ENCODE results near the gene ALDH3B1. TPM values are rescaled to one million over a fixed set of nuclear protein-coding genes. Genes with fewer than 3 reads are reported as not detected.
A peak's percentile ranks its signal among the peaks of the same experiment; 100 is the strongest.

ALDH3B1 gene
- polyA plus RNA-seq, 1 experiment: 24.0 TPM

DNA sequence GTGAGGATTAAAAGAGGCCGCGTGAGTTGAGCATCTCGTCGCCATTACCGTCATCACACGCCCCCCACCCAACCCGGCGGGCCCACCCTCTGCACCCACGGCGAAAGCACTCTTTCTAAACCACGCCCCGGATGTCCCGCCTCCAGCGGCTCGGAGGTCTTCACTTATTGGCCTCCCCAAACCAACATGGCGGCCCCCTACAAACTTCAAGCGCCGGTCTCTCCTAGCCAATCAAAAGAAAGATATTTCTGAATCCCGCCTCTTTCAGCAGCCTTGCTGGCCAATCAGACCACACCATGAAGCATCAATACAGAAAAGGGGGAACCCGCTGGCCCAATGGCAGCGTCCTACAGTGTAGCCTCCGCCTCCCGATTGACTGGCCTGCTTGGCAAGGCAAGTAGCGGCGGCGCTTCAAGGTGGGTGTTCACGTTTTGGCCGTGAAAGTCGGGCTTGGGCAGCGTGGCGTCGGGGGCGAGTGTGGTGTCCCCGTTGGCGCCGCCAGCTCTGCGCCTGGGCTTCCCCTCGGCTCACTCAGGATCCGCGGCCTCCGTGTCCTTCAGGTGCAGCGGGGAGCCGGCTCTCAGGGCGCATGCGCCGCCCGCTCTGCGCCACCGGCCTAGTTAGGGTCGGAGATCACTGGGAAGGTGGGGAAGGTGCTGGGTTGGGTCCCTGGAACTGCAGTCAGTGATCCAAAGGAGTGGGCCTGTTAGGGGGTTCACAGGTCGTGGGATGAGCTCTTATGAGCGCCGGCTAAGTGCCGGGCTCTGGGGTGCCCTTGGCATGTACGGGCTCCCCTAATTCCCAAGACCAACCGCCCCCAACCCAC lies 20.4 kb downstream of the ALDH3B1 start, which contains the start of gene NDUFS8:
TSS of gene NDUFS8 (plus strand) at position 364 of the 826 bp plus-strand sequence. CDS start 1,471 bp downstream, outside the sequence.
- ChIA-PET POLR2A (interaction anchor here (0.7 to 1.0 kb wide), 3 partner anchors 8 to 289 kb away, joined by 3 to 9 read pairs (median 3); no protein-coding TSS in a partner anchor), CTCF (no interaction called here)
- H3K4me3 ChIP-seq (ENCODE audit: low read depth, low read length): peak within 1 kb of the TSS; percentile 94
- TF ChIP-seq, protein P1, sequence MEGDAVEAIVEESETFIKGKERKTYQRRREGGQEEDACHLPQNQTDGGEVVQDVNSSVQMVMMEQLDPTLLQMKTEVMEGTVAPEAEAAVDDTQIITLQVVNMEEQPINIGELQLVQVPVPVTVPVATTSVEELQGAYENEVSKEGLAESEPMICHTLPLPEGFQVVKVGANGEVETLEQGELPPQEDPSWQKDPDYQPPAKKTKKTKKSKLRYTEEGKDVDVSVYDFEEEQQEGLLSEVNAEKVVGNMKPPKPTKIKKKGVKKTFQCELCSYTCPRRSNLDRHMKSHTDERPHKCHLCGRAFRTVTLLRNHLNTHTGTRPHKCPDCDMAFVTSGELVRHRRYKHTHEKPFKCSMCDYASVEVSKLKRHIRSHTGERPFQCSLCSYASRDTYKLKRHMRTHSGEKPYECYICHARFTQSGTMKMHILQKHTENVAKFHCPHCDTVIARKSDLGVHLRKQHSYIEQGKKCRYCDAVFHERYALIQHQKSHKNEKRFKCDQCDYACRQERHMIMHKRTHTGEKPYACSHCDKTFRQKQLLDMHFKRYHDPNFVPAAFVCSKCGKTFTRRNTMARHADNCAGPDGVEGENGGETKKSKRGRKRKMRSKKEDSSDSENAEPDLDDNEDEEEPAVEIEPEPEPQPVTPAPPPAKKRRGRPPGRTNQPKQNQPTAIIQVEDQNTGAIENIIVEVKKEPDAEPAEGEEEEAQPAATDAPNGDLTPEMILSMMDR (IDR thresholded peaks at IDR 0.05; ENCODE audit: low read depth, low read length): no peak
- H3K27ac ChIP-seq (ENCODE audit: low read depth, low read length): peak within 1 kb of the TSS; percentile 93
- H3K9me3 ChIP-seq (ENCODE audit: control insufficient read depth, insufficient read depth, low read length): peaks cover 8% of the 10 kb centered on the region
- no peaks in the 10 kb centered on the region for H3K27me3 ChIP-seq (ENCODE audit: control insufficient read depth, insufficient read depth, low read length)
- DNase-seq (ENCODE audit: low read depth, low spot score): peak; percentile 97

DNA sequence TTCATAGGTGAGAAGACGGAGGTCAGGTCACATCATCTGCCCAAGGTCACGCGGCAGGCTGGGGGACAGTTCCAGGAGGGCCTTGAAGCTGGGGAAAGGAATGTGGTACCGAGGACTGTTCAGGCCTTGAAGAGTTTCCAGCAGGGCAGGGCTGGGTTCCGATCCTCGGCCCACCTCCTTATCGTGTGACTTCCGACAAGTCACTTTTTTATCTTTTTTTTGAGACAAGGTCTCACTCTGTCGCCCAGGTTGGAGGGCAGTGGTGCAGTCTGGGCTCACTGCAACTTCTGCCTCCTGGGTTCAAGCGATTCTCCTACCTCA lies 21.0 kb downstream of the ALDH3B1 start:
- TF ChIP-seq, protein P1 (IDR thresholded peaks at IDR 0.05; ENCODE audit: low read depth, low read length): no peak
- Histone ChIP-seq H3K9me3 (ENCODE audit: control insufficient read depth, insufficient read depth, low read length) (peaks cover 8% of the 10 kb centered on the region), H3K27me3 (ENCODE audit: control insufficient read depth, insufficient read depth, low read length) (no peaks in the 10 kb centered on the region), H3K27ac (ENCODE audit: low read depth, low read length) (peak overlapping the region; percentile 39), H3K4me3 (ENCODE audit: low read depth, low read length) (peak overlapping the region; percentile 94)
- ChIA-PET CTCF (no interaction called here), POLR2A (no interaction called here)
- no peak for DNase-seq (ENCODE audit: low read depth, low spot score)

DNA sequence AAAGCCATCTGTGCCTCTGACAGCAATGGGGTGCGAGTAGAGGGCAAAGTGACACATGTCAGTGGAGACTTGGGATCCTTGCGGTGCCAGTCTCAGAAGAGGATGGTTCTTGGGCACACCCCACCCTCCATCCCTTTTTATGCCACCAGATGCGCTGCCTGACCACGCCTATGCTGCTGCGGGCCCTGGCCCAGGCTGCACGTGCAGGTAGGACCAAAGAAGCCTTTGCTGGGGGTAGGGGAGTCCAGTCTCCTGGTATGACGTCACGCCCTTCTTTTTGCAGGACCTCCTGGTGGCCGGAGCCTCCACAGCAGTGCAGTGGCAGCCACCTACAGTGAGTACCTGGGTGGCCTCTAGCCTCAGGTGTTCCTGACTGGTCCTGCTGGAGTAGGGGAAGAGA lies 21.9 kb downstream of the ALDH3B1 start:
- no peak overlapping the region for H3K27ac ChIP-seq (ENCODE audit: low read depth, low read length)
- H3K27me3 ChIP-seq (ENCODE audit: control insufficient read depth, insufficient read depth, low read length): no peaks in the 10 kb centered on the region
- DNase-seq (ENCODE audit: low read depth, low spot score): no peak
- H3K4me3 ChIP-seq (ENCODE audit: low read depth, low read length): no peak overlapping the region
- H3K9me3 ChIP-seq (ENCODE audit: control insufficient read depth, insufficient read depth, low read length): peaks cover 8% of the 10 kb centered on the region
- TF ChIP-seq, protein P1 (IDR thresholded peaks at IDR 0.05; ENCODE audit: low read depth, low read length): no peak
- ChIA-PET POLR2A (no interaction called here), CTCF (no interaction called here)

DNA sequence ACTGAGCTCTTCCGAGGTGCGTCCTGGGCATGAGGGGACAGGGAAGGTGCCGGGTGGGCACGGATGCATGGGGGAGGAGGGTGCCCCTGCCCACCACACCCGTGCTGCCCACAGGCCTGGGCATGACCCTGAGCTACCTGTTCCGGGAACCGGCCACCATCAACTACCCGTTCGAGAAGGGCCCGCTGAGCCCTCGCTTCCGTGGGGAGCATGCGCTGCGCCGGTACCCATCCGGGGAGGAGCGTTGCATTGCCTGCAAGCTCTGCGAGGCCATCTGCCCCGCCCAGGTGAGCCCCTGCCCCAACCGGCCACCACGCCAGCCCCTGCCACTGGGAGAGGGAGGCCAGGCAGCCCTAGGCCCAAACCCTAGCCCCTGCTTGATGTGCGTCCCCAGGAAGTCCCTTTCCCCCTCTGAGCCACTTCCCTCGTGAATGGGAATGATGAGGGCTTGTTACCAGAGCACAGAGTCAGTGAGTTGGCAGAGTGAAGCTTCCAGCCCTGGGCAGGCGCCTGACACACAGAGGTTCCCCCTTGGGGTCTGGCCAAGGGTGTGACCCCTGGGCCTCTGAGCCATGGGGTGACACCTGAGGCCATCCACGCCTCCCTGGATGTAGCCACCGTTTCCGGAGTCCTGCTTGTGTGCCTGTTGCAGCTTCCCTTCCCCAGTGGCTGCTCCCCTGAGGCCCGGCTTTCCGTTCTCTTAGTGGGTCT lies 23.0 kb downstream of the ALDH3B1 start:
- Histone ChIP-seq H3K27ac (ENCODE audit: low read depth, low read length) (no peak overlapping the region), H3K9me3 (ENCODE audit: control insufficient read depth, insufficient read depth, low read length) (peaks cover 8% of the 10 kb centered on the region), H3K27me3 (ENCODE audit: control insufficient read depth, insufficient read depth, low read length) (no peaks in the 10 kb centered on the region), H3K4me3 (ENCODE audit: low read depth, low read length) (no peak overlapping the region)
- no peak for DNase-seq (ENCODE audit: low read depth, low spot score)
- POLR2A ChIA-PET: no interaction called here
- CTCF ChIA-PET: no interaction called here
- TF ChIP-seq, protein P1 (IDR thresholded peaks at IDR 0.05; ENCODE audit: low read depth, low read length): no peak

DNA sequence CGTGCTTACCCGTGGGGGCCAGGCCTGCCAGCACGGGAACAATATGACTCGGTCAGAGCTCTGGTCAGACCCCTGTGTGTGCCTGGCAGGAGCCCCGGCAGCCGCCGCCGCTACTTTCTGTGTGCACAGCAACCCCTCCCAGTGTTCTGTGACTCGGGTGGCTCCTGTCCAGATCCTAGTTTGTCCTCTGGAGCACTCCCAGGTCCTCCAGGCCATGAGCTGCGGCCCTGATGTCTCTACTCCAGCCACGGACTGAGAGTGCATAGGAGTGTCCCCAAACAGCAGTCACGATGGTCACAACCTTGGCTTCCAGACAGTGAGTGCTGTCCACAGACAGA lies 23.6 kb downstream of the ALDH3B1 start:
- Histone ChIP-seq H3K27me3 (ENCODE audit: control insufficient read depth, insufficient read depth, low read length) (no peaks in the 10 kb centered on the region), H3K9me3 (ENCODE audit: control insufficient read depth, insufficient read depth, low read length) (peaks cover 8% of the 10 kb centered on the region), H3K4me3 (ENCODE audit: low read depth, low read length) (no peak overlapping the region), H3K27ac (ENCODE audit: low read depth, low read length) (no peak overlapping the region)
- ChIA-PET POLR2A (no interaction called here), CTCF (no interaction called here)
- TF ChIP-seq, protein P1 (IDR thresholded peaks at IDR 0.05; ENCODE audit: low read depth, low read length): no peak
- DNase-seq (ENCODE audit: low read depth, low spot score): no peak
